Right lobe of liver (tissue), 4 donors: Measurements from ENCODE around the gene PLEKHA5.

Source experiments
- POLR2A ChIP-seq: fragments of 450-650 bp; IDR thresholded peaks from one replicate; pipeline ENCODE4 v1.6.1; 2017; ENCODE audit warnings: antibody characterized with exemption, mild to moderate bottlenecking
- TF ChIP-seq, protein P1 (sequence below), 4 donors: fragments of 200-600 bp in 3 of 4; fragments of 450-650 bp in 1 of 4; IDR thresholded peaks; one replicate each; pipeline versions ENCODE4 v1.5.1 to v1.8.0; 2016 to 2022; ENCODE audit warnings: antibody characterized with exemption in 4 of 4, mild to moderate bottlenecking in 2 of 4
- donor health status: DM: no; HTN: no; CAD: no.
- donor health status: DM: no; HTN: no; CAD: no.
- donor health status: DM: no; HTN: yes; CAD: no.

GRCh38 chr12:19236656-19237055, 107.1 kb downstream of the PLEKHA5 start:
- TF ChIP-seq, protein P1, sequence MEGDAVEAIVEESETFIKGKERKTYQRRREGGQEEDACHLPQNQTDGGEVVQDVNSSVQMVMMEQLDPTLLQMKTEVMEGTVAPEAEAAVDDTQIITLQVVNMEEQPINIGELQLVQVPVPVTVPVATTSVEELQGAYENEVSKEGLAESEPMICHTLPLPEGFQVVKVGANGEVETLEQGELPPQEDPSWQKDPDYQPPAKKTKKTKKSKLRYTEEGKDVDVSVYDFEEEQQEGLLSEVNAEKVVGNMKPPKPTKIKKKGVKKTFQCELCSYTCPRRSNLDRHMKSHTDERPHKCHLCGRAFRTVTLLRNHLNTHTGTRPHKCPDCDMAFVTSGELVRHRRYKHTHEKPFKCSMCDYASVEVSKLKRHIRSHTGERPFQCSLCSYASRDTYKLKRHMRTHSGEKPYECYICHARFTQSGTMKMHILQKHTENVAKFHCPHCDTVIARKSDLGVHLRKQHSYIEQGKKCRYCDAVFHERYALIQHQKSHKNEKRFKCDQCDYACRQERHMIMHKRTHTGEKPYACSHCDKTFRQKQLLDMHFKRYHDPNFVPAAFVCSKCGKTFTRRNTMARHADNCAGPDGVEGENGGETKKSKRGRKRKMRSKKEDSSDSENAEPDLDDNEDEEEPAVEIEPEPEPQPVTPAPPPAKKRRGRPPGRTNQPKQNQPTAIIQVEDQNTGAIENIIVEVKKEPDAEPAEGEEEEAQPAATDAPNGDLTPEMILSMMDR (IDR thresholded peaks at IDR 0.05), result no peak
- no peak for TF ChIP-seq POLR2A
